Skeletal muscle tissue (tissue), 4 donors: ENCODE data around the gene ITPKB. TPM values are rescaled to one million over a fixed set of nuclear protein-coding genes. Genes with fewer than 3 reads are reported as not detected.

Experiments
- H3K27ac ChIP-seq: one replicate; pipeline ENCODE4 v1.7.0; 2013; ENCODE audit warnings: mild to moderate bottlenecking, low read depth, low read length, inconsistent platforms
- H3K27me3 ChIP-seq, 3 donors: one replicate each; pipeline ENCODE4 v1.7.0; 2013; ENCODE audit warnings: low read length in 3 of 3; ENCODE audit not compliant: control insufficient read depth in 3 of 3, insufficient read depth in 3 of 3
- H3K36me3 ChIP-seq, 3 donors: one replicate each; pipeline ENCODE4 v1.7.0; 2013; ENCODE audit warnings: low read length in 3 of 3; ENCODE audit not compliant: control insufficient read depth in 3 of 3, insufficient read depth in 3 of 3
- H3K4me1 ChIP-seq, 3 donors: one replicate each; pipeline ENCODE4 v1.7.0; 2013; ENCODE audit warnings: low read length in 3 of 3, mild to moderate bottlenecking in 3 of 3; ENCODE audit not compliant: control insufficient read depth in 3 of 3, insufficient read depth in 3 of 3
- H3K4me3 ChIP-seq, 3 donors: one replicate each; pipeline ENCODE4 v1.7.0; 2013; ENCODE audit warnings: low read length in 3 of 3
- H3K9ac ChIP-seq, 3 donors: one replicate each; pipeline ENCODE4 v1.7.0; 2013; ENCODE audit warnings: low read length in 3 of 3, mild to moderate bottlenecking in 3 of 3, moderate library complexity in 2 of 3, low read depth in 1 of 3
- H3K9me3 ChIP-seq, 3 donors: one replicate each; pipeline ENCODE4 v1.7.0; 2013; ENCODE audit warnings: low read length in 3 of 3; ENCODE audit not compliant: control insufficient read depth in 3 of 3
- total RNA-seq: library from RNA; depleted of rRNA; stranded (reverse); fragments of >200 nt; gene quantifications from one replicate; pipeline ENCODE4 v1.2.3, GENCODE V29; 2014
- donor health status: Osteomylitis.

Gene ITPKB
- total RNA-seq, 1 donor from 2014 or later: 18.8 TPM

DNA sequence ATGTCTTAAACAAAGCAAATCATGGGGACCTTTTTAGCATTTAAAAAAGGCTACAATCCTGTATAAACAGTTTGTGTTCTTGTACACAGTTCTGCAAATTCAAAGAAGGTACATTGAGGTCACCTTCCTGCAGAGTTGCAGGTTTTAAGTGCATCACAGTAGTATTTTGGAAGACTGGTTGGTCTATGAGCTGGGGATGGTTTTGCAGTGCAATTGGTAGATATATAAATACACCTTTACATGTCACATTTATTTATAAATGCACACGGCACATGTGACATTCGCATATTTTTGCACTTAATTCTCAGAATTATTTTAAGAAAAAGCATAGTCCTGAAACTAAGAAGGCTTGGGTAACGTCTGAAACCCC lies 599 bp upstream of the ITPKB start:
- Histone ChIP-seq H3K4me3 (peak overlapping the region in 2 of 3 donors; percentile 1 to 90), H3K4me1 (peaks cover 29 to 35% (median 30%) of the 10 kb centered on the region in 3 donors), H3K27ac (peak overlapping the region; percentile 73), H3K36me3 (peaks cover 2 to 12% (median 6%) of the 10 kb centered on the region in 3 donors), H3K9me3 (no peaks in the 10 kb centered on the region), H3K27me3 (no peaks in the 10 kb centered on the region), H3K9ac (peak overlapping the region in 2 of 3 donors; percentile 24 to 85)

- peak overlapping the region; percentile 85 to 91 (median 90) for H3K9ac ChIP-seq
- no peaks in the 10 kb centered on the region for H3K27me3 ChIP-seq
- H3K27ac ChIP-seq: peak overlapping the region; percentile 73
- H3K9me3 ChIP-seq: no peaks in the 10 kb centered on the region
- H3K4me3 ChIP-seq: peak overlapping the region; percentile 77 to 90 (median 87)
- peaks cover 29 to 47% (median 41%) of the 10 kb centered on the region in 3 donors for H3K4me1 ChIP-seq
- H3K36me3 ChIP-seq: peaks cover 2 to 17% (median 6%) of the 10 kb centered on the region in 3 donors
Measured at GRCh38 chr1:226738421-226738994, 574 bp downstream of the ITPKB start.

DNA sequence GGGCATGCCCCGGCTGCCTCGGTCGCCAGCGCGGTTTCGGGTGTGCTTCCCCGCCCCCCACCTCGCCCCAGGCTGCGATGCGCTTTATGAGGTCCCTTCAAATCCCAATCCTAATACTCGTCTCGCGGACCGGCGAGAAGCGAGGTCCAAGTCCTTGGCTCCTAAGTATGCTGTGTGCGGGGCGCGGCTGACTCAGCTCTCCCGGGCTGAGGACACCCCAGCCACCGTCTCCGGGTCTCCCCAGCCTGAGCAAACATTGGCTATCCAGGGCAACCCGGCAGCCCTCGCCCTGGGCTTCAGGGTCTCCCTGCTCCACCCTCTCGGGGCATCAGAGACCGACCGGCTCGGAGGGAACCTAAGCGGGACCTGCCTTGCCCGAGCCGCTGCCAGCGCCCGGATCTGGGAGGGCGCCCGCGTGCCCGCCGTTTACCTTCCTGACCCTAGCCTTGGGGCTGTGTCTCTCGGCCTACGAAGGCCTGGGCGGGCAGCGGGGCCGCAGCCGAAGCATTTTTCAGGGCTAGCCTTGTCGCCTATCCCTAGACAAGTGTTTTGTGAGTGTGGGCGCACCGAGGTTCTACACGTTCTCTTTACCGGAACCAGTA lies 1.2 kb downstream of the ITPKB start:
- Histone ChIP-seq H3K9ac (peak overlapping the region; percentile 85 to 91 (median 90)), H3K4me3 (peak overlapping the region; percentile 77 to 90 (median 87)), H3K36me3 (peaks cover 2 to 17% (median 8%) of the 10 kb centered on the region in 3 donors), H3K27ac (peak overlapping the region; percentile 73), H3K4me1 (peaks cover 31 to 52% (median 43%) of the 10 kb centered on the region in 3 donors), H3K27me3 (no peaks in the 10 kb centered on the region), H3K9me3 (no peaks in the 10 kb centered on the region)

- no peaks in the 10 kb centered on the region for H3K9me3 ChIP-seq
- peaks cover 2 to 17% (median 12%) of the 10 kb centered on the region in 3 donors for H3K36me3 ChIP-seq
- H3K9ac ChIP-seq: peak overlapping the region; percentile 85 to 91 (median 90)
- peak overlapping the region; percentile 73 for H3K27ac ChIP-seq
- H3K4me3 ChIP-seq: peak overlapping the region; percentile 77 to 90 (median 87)
- peaks cover 34 to 56% (median 43%) of the 10 kb centered on the region in 3 donors for H3K4me1 ChIP-seq
- no peaks in the 10 kb centered on the region for H3K27me3 ChIP-seq
Measured at GRCh38 chr1:226736908-226737818, 1.9 kb downstream of the ITPKB start.

DNA sequence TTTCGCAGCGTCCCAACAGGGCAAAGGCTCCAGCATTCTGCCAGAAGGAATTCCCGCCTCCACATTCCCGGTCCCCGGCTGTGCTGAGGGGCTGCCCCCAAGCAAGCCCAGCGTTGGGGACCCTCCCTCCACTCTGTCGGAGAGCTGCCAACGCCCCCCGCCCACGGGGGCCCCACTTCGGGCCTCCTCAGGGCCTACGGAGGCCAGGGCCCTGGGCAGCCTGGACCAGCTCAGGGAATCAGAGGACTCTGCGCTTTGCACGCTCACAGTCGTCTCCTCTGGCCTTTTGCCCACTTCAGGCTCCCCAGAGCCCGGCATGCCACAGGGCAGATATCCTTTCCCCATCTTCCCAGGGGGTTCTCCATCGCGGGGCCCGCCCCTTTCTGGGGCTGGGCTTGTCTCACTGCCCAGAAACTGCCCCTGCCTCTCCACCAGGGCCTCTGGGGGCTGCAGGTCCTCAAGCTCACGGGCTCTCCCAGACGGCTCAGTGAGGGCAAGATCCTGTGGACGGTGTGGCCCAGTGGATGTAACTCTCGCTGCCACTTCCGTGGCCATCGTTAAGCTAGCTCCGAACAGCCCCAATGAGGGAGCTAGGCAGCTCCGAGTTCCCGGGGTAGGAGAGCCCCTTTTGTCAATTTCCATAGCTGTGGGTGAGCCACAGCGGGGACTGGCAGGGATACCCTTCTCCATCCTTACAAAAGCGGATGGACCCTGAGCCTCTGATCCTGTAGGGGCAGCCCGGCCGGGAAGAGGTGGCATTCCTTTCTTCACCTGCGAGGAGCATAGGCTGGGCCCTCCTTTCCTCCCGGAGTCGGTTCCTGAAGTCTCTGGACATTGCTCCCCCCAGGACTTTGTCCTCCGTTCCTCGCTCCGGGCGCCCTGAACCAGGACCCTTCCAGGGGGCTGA lies 2.8 kb downstream of the ITPKB start:
- Histone ChIP-seq H3K4me1 (peaks cover 34 to 56% (median 48%) of the 10 kb centered on the region in 3 donors), H3K4me3 (peak overlapping the region; percentile 61 to 87 (median 77)), H3K27ac (no peak overlapping the region), H3K27me3 (no peaks in the 10 kb centered on the region), H3K9me3 (no peaks in the 10 kb centered on the region), H3K36me3 (peaks cover 2 to 17% (median 12%) of the 10 kb centered on the region in 3 donors), H3K9ac (peak overlapping the region; percentile 54 to 90 (median 60))

GRCh38 chr1:226735576-226735975 lies 3.5 kb downstream of the ITPKB start:
- Histone ChIP-seq H3K4me1 (peaks cover 34 to 56% (median 48%) of the 10 kb centered on the region in 3 donors), H3K36me3 (peaks cover 2 to 17% (median 12%) of the 10 kb centered on the region in 3 donors), H3K9me3 (no peaks in the 10 kb centered on the region), H3K27me3 (no peaks in the 10 kb centered on the region), H3K9ac (peak overlapping the region in 2 of 3 donors; percentile 51 to 90), H3K4me3 (peak overlapping the region; percentile 52 to 77 (median 61)), H3K27ac (no peak overlapping the region)

DNA sequence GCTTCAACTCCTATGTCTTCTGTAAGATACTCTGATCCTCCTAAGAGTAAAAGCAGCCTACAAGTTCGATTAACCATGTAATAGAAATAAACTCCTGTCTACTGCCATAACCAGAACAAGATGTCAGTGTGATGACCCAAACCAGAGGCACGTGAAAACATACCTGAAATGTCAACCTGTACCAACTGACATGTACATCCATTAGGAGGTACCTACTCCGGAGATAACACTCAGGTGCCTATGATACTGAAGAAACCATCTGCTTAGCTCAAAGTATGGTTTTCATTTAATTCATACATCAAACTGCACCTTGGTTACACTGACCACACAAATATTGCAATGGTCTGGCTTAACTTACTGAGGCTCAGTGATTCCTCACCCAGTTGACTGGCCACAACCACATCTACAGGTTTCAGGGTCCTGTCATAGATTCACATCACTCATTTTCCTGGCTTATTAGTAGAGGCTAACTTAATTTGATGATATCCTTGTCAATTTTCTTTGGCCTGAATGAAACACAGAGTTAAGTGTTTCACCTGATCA lies 4.4 kb downstream of the ITPKB start:
- Histone ChIP-seq H3K36me3 (peaks cover 2 to 17% (median 14%) of the 10 kb centered on the region in 3 donors), H3K4me3 (peak overlapping the region in 2 of 3 donors; percentile 14 to 61), H3K27ac (no peak overlapping the region), H3K27me3 (no peaks in the 10 kb centered on the region), H3K9ac (peak overlapping the region in 1 of 3 donors; percentile 37), H3K9me3 (no peaks in the 10 kb centered on the region), H3K4me1 (peaks cover 31 to 50% (median 47%) of the 10 kb centered on the region in 3 donors)

- Histone ChIP-seq H3K4me3 (peak overlapping the region; percentile 8 to 69 (median 14)), H3K9ac (peak overlapping the region in 2 of 3 donors; percentile 37 to 58), H3K27ac (no peak overlapping the region), H3K4me1 (peaks cover 30 to 49% (median 43%) of the 10 kb centered on the region in 3 donors), H3K9me3 (no peaks in the 10 kb centered on the region), H3K27me3 (no peaks in the 10 kb centered on the region), H3K36me3 (peaks cover 2 to 17% (median 14%) of the 10 kb centered on the region in 3 donors)
Measured at GRCh38 chr1:226733876-226734275, 5.2 kb downstream of the ITPKB start.

GRCh38 chr1:226733304-226733703 lies 5.8 kb downstream of the ITPKB start:
- H3K4me3 ChIP-seq: peak overlapping the region in 2 of 3 donors; percentile 49 to 69
- H3K9me3 ChIP-seq: no peaks in the 10 kb centered on the region
- peaks cover 2 to 19% (median 14%) of the 10 kb centered on the region in 3 donors for H3K36me3 ChIP-seq
- H3K27me3 ChIP-seq: no peaks in the 10 kb centered on the region
- peak overlapping the region in 2 of 3 donors; percentile 37 to 58 for H3K9ac ChIP-seq
- H3K27ac ChIP-seq: no peak overlapping the region
- H3K4me1 ChIP-seq: peaks cover 26 to 48% (median 43%) of the 10 kb centered on the region in 3 donors
